ENCODE data around the gene KCNQ5.

The KCNQ5 gene

DNA sequence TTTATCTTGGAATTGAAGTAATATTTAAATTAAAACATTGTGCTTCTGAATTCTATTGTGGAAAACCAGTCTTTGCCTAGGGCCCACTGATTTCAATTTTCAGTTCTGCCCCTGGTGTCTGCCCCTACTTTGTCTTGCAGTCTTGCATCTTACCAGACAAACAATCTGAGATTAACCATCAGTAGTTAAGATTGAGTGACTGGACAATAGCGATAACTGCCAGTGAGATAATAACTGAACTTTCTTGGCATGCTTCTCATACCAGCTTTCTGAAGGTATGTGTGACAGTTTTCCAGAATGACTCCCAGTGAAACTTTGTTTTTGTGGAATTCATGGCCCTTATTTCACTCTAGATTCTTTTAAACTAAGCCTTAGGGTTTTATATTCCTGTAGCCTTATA lies 53.5 kb downstream of the KCNQ5 start:
- no peak for DNase-seq

DNA sequence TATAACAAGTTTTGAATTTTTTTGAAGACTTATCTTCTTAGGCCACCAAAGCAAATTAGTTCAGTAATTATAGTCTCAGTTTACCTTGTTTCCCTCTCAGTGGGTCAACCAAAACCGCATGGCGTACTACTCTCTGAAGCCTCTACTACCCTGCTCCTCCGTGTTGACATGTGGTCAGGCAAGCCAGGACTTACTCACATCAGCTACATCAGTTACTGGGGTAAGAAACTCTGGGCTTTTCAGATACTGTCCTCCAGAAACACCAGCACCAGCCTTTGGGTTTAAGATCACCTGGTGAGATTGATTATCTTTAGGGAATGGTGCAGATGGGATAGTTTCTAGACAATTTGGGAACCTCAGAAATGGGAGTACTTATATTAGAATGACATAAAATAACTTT lies 55.1 kb downstream of the KCNQ5 start:
- no peak for DNase-seq

DNA sequence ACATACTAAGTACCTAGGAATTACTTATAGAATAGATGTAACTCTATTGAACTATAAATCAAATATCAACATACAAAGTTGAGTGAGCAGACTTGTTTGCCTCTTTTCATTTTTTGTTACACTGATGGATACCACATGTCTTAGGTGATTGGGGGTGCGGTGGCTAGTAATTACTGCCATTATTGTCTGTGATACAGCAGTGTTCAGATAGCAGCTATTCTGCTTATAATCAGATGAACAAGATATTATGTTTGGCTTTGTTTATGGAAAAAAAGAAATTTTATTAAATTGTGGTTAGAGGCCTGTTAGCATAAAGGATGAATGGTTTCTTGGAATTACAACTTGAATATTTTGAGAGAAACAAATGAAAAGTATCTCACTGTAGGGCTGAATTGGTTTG lies 55.9 kb downstream of the KCNQ5 start:
- no peak for DNase-seq

DNA sequence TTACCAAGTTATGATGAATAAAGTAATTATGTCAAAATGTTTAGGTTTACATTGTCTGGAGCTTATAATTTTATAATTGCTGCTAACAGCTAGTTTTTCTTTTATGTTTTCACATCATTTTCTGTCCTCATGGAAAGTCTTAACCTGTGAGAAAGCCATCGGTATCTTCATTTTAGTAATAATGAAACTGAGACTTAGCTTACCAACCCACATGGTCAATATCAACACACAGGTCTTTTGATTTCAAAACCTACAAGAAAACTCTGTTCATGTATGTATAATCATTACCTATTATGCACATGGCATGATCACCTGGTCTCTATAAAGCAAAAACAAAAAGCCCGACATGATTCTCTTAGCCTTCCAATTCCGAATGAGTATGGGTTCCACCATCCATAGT lies 61.9 kb downstream of the KCNQ5 start:
- DNase-seq: no peak

DNA sequence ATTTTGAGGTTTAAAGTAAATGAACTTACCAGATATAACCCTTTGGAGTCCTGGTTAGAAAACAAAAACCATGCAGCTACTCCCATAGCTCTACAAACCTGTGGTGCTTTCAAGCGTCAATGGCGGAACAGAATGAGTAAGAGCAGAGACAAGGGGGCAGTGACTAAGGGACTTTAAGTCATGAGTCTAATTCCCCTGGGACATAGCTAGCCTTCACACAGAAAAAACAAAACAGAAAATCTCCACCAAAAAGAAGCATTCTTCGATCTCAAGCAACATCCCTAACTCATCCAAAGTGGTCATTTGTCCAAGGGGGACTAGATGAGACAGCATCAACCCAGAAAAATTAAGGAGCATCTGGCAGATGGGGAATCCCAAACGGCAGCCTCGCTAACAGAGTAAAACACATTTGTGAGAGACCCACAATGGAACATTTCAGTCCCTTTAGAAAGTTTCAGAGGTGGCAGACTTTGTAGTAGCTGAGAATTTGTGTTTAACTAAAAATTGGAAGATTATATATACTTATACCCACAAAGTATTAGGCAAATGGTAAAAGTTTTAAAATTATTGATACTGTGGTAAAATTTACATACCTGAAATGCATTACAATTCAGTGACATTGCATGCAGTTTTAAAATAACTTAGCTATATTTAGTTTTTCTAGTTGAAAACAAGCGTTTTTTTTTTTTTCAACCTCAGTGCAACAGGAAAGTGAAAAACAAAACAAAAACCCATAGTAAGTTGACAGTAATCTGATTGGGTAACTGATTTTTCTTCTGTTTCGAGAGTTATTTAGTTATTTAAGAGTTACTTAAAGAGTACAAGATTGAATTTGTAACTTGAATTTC lies 67.5 kb downstream of the KCNQ5 start:
- DNase-seq: no peak

DNA sequence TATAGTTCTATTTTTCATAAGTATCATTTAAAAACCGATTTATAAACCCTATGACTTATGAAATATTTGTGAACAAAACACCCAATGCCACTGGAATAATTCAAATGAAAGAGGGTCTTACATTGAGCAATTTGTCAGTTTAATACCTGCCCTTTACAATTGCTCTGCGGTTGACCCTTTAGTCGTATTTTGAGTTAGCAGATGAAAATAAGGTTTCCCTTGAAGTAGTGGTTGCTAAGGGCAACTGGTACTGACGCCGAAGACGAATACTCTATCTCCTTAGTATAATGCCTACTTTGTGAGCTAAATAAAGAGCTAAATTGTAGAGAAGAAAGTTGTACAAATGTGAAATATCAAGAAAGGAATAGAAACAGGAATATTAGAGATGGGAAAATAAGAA lies 69.4 kb downstream of the KCNQ5 start:
- DNase-seq: no peak

DNA sequence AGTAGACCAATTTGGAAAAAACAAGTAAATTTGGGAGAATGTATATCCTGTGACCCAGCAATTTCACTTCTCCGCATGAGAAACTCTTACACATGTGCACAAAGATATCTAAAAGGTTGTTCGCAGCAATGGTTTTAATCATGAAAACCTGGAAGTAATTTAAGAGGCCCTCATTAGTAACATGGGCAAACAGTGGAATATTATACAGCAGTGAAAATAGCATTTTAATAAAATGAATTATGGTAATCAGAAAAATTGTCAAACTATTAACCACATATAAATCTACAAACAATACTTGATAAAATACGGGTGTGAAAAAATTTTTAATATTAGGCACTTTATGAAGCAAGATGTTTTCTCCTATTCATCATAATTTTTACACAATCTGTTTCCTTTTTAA lies 74.2 kb downstream of the KCNQ5 start:
- no peak for DNase-seq

DNA sequence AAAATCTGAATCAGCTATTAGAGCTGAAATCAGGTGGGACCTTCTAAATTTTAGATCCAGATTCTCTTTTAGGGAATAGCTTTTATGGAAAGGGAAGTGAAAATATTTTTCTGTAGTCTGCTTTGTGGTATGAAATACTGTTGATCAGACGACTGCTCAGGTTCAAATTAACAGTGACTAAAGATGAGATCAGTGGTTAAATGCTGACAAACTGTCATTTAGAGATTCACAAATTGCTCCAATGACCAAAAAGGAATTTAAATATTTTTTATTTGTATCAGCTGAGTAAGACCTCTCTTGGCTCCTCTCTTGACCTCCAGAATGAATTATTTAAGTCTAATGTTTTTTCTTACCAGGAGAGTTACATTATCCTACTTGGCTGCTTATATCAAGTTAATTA lies 77.3 kb downstream of the KCNQ5 start:
- DNase-seq: no peak

DNA sequence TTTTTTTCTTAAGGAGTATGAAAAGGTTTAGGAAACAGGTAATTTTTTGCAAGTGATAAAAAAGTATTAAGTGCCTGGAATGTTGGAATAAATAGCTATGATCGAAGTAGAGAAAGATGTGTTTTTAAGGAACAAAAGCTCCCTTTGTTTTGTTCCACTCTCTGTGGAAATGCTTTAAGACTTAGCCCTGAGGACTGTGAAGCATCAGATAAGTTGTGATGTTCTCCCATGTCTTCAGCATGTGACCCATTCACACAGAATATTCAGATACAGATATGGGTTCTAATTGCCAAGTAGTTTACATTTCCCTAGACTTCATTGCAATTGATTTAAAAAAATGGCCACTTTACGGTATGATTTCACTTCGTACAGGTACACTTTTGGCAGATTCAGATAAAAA lies 80.6 kb downstream of the KCNQ5 start:
- DNase-seq: no peak

DNA sequence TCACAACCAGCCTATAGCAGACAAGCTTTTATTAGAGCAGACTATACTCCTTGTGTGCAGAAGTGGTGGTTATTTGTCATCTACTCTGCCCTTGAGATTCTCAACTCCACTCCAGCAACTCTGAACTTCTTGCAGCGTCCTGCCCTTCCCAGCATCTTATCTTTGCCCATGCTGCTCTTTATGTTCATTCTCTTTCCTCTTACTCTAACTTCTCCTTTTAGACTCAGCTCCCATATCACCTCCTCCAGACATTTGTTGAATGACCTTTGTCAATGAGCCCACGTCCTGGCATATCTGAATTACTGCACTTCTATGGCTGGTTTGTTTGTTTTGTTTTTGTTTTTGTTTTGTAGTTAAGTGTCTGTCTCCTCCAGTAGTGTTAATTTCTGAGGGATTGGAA lies 81.2 kb downstream of the KCNQ5 start:
- no peak for DNase-seq

DNA sequence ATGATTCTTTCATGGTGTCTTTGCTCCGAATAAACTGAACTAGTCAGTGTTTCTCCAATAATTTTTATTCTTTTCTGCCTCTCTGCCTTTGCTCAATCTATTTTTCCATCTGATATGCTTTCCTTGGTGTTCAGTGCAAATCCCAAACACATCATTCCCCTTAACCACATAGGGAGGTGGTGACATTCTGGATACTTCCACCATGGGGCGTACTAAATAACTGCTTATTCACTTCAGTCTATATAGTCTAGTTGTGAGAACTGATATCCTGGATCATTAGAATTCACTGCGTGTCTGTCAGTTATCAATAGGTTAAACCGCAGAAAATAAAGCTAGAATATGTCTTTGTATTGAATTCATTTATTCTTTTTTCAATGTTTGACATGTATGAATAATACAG lies 83.1 kb downstream of the KCNQ5 start:
- no peak for DNase-seq

DNA sequence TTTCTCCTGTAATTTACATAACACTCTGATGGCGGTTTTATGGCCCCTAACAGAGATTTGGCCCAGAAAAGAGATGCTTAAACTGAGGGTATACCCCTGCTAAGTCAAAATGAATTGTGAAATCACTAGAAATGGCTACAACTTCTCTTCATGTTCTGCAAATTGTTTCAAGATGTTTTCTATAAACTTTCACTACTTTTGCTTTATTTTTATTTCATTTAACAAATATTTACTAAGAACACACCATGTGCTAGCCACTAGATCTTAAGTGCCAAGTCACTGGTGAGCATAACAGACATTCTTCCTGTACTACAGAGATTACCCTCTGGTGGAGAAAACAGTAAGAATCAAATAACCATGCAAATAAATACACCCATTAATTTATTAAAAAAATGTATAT lies 87.6 kb downstream of the KCNQ5 start:
- no peak for DNase-seq

DNA sequence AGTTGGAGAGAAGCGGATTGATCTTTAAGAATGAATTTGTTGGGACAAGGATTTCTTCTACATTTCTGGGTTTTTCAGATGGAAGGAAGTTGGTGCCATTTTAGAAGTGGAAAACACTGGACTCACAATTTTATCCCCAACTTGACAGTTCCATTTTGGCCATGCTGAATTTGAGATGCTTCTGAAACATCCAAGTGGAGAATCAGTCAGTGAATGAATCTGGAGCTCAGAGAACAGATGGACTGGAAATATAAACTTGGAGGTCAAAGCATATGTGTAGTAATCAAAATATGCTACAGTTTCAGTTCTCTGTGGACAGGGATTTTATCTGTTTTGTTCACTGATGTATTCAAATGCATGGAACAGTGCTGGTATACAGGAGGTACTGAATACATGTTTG lies 89.9 kb downstream of the KCNQ5 start:
- DNase-seq: no peak

DNA sequence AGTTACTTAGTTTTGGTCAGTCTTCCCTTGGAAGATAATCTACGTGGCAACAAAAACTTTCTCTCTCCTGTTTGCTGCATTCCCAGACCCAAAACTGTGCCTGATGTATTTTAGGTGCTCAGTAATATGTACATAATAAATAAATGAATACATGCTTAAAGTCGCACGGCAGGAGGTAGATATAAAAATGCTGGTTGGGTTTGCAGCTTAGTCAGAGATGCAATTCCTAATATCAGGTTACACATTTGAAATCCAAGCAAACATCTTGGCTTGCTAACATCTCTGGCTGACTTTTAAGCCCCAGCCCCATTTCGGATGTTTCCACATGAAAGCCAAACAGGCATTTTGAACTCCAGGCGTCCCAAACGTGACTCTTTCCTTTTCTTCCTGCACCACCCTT lies 91.0 kb downstream of the KCNQ5 start:
- DNase-seq: no peak

DNA sequence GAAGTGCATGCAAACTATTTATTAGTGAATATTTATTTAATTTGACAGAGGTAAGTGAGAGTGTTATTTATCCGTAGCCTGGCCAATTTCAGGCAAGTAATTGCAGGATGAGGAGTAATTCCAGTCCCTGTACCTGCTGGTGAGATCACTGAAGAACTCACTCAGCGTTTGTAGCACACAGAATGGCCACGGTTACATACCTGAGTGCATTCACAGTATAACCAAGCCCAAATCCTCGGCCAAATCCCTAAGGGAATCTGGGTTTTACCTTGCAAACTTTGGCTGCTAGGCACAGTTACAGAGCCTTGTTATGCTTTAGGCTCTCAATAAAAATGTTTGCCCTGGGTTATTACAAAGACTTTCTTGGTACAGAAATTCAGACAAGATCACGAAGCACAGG lies 93.3 kb downstream of the KCNQ5 start:
- DNase-seq: no peak

DNA sequence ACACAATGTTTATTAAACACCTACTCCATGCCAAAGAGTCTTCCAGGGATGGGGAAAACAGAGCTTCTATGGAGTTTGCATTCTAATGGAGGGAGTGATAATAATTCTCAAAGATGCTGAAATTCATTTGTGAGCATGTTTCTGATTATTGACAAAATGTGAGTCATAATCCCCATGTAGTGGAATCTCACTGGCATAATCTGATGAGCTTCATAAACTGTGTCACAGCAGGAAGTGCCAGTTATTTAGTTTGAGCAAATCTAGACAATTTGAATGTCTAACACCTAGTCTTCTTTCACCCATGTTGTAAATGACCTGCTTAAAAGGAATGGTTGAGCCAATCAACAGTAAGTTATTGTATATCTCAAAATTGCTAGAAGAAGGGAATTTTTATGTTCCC lies 95.1 kb downstream of the KCNQ5 start:
- DNase-seq: no peak

DNA sequence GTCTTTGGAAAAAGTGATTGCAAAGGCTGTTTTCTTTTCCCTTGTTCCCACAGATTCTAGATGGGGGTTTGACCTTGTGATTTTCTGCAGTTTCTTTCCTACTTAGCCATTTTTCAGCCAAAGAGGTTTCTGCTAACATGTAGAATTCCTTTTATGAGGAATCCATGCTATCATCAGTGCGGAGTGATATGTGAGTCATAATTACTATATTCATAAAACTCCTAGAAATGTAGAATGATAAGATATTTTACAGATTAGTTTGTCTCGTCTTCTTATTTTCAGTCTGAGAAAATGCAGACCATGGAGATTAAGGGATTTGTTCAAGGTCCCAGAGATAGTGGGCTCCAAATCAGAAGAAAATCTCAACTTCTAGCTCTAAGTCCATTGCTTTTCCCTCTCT lies 98.6 kb downstream of the KCNQ5 start:
- no peak for DNase-seq

DNA sequence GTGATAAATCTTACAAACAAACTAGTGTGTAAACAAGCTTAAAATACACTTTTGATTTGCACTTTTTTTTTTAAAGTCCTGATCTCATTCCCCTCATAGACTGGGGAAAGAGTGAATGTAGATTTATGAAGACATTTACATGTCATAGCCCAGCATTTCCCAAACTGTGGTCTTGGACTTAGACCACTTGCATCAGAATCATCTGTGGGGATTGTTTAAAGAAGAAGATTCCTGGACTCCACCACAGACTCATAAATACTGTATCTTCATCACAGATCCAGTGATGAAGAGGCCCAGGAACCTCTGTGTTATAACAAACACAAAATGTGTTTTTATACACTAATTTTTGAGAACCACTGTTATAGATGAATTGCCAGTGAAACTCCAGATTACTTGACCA lies 99.5 kb downstream of the KCNQ5 start:
- no peak for DNase-seq

DNA sequence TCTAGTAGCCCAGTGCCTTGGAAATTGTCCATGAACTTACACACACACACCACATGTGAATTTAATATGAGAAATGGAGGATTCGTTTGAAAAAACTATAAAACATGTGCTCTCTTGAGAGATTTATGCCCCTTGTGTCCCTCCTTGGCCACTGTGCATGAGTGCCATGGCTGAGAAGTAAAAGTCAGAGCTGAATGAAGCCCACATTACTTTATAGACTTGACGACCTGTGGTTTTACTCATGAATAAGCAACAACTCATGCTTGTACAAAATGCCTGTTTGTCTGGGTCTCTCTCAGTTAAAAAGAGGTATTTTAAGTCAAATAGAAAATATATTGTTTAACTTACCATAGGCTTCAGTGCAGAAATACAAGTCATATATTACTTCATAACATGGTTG lies 102.7 kb downstream of the KCNQ5 start:
- no peak for DNase-seq

DNA sequence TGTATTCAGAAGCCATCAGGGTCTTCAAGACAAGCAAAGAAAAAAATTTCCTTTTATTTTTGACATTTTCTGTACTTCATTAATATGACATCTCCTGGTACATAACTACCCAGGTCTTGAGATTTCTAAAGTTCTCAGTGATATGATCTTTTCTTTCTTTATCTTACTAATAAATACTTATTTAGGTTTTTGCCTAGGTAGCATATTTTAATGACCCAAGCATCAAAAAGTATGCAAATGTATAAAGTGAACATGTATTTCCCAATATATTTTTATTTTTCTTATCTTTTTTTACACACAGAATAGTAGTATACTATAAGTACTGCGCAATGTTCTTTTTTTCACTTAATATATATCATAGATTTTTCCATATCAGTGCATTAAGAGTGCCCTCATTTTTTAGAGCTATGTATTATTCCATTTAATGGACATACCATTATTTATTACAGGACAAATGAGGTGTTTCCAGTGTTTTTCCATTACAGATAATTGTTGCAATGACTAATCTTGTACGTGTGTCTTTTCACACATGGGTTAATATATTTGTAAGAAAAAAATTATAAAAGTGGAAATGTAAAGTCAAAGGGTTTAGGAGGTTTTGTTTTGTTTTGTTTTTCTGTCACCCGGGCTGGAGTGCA lies 107.0 kb downstream of the KCNQ5 start:
- no peak for DNase-seq

DNA sequence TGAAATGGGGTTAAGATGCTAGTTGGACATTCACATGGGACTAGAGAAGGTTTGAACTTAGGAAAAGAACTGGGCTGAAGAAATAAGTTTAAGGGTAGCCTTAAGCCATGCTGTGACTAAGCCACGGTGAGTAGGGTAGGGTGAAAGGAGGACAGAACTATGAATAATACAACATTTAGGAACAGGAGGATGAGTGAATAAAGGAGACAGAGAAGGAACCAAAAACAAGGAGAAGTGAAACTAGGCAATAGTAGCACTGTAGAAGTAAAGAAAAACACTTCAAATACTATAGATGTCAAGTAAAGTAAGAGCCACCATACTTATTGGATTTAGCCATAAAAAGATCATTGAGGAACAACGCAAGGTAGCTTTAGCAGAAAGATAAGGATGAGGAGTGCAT lies 111.2 kb downstream of the KCNQ5 start:
- no peak for DNase-seq

DNA sequence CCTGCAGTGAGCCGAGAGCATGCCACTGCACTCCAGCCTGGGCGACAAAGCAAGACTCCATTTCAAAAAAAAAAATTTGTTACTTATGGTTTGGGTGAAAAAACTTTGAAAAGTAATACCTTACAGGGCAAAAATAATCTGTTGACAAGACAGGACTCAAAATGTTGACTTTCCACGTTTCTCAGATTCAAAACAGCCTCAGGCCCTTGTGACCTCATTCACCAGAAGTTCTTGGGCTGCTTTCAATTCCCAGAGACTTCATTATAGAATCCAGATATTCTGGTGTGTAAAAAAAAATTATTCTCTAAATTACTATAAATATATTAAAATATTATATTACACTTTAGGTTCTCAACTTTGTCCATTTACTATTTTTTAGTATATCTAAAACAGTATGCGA lies 116.2 kb downstream of the KCNQ5 start:
- no peak for DNase-seq

DNA sequence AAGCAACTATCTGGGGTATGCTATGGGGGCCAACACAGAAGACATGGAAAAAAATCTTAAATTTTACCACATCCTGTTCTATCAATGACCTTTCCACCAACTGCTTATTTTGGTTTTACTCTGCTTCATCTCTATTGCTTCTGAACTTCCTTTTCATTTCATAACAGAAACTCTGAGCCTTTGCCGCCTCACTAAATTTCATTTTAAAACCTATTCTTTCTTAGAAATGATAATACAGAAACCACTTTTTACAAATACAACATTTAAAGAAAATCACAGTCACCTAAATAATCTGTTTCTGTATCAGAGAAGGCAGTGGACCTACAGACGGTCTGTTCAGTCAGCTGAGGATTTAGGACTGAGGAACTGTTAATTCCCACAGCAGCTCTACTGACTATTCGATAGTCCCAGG lies 117.5 kb downstream of the KCNQ5 start:
- DNase-seq: no peak
